HEK293 (cell line): Measurements from ENCODE around the gene TBC1D22A.

Experiments
- CTCF ChIA-PET: fragments of 350-600 bp; formaldehyde crosslinking; extraction: SDS; loops from one replicate; lab custom pipeline; 2021; ENCODE audit warnings: antibody characterized with exemption; lab: Yijun Ruan, JAX
- POLR2A ChIA-PET: fragments of 300-600 bp; formaldehyde crosslinking; extraction: SDS; loops from one replicate; lab custom pipeline; 2020; ENCODE audit warnings: antibody characterized with exemption, inconsistent platforms; lab: Yijun Ruan, JAX
- H3K27ac ChIP-seq: fragments of 200-500 bp; sonication (Bioruptor generic); 2 replicates; pipeline ENCODE4 v1.5.1; 2014; ENCODE audit warnings: low read depth, low read length, control low read depth, inconsistent platforms; ENCODE audit errors: extremely low read depth
- H3K36me3 ChIP-seq, 2 experiments: fragments of 200-500 bp in 1 of 2; sonication (Bioruptor generic) in 1 of 2; 1 replicate in 1 of 2; 2 replicates in 1 of 2; pipeline ENCODE4 v1.5.1; 2014 to 2017; ENCODE audit warnings: inconsistent platforms in 2 of 2, low read length in 2 of 2; ENCODE audit not compliant: control insufficient read depth in 2 of 2, insufficient read depth in 1 of 2
- H3K4me1 ChIP-seq: fragments of 200-500 bp; sonication (Bioruptor generic); 2 replicates; pipeline ENCODE4 v1.5.1; 2014; ENCODE audit warnings: mild to moderate bottlenecking, low read length, inconsistent platforms; ENCODE audit not compliant: control insufficient read depth, insufficient read depth
- H3K4me3 ChIP-seq: 2 replicates; pipeline ENCODE4 v1.5.1; 2011; ENCODE audit warnings: low read depth, mild to moderate bottlenecking, control low read depth, low read length, moderate library complexity
- H3K9me3 ChIP-seq: fragments of 200-500 bp; sonication (Bioruptor generic); 2 replicates; pipeline ENCODE4 v1.5.1; 2014; ENCODE audit warnings: low read depth, low read length, inconsistent platforms; ENCODE audit not compliant: control insufficient read depth, insufficient read depth
- EGR2 ChIP-seq: fragments of 450-650 bp; formaldehyde crosslinking; IDR thresholded peaks from 2 replicates; pipeline ENCODE4 v1.5.1; 2016; ENCODE audit warnings: low read depth, missing biosample characterization, missing genetic modification characterization
- GLIS1 ChIP-seq: fragments of 450-650 bp; formaldehyde crosslinking; IDR thresholded peaks from 2 replicates; pipeline ENCODE4 v1.5.1; 2016; ENCODE audit warnings: missing biosample characterization, missing genetic modification characterization
- KLF1 ChIP-seq: fragments of 450-650 bp; formaldehyde crosslinking; IDR thresholded peaks from 2 replicates; pipeline ENCODE4 v1.5.1; 2016; ENCODE audit warnings: missing biosample characterization, missing genetic modification characterization
- KLF7 ChIP-seq: fragments of 450-650 bp; formaldehyde crosslinking; IDR thresholded peaks from 2 replicates; pipeline ENCODE4 v1.5.1; 2016; ENCODE audit warnings: missing biosample characterization, missing genetic modification characterization, borderline replicate concordance
- YY1 ChIP-seq: fragments of 450-650 bp; formaldehyde crosslinking; IDR thresholded peaks from 2 replicates; pipeline ENCODE4 v1.5.1; 2018; ENCODE audit warnings: missing biosample characterization, missing genetic modification characterization
- ZBTB1 ChIP-seq: fragments of 450-650 bp; formaldehyde crosslinking; IDR thresholded peaks from 2 replicates; pipeline ENCODE4 v1.5.1; 2016; ENCODE audit warnings: missing biosample characterization, missing genetic modification characterization
- ZFHX2 ChIP-seq: fragments of 450-650 bp; formaldehyde crosslinking; conservative IDR thresholded peaks from 2 replicates; pipeline ENCODE4 v1.5.1; 2016; ENCODE audit warnings: missing biosample characterization, missing genetic modification characterization
- ZIC2 ChIP-seq: fragments of 450-650 bp; formaldehyde crosslinking; IDR thresholded peaks from 2 replicates; pipeline ENCODE4 v1.5.1; 2016; ENCODE audit warnings: missing biosample characterization, missing genetic modification characterization
- ZNF112 ChIP-seq: fragments of 450-650 bp; formaldehyde crosslinking; IDR thresholded peaks from 2 replicates; pipeline ENCODE4 v1.5.0; 2017; ENCODE audit warnings: missing biosample characterization, missing genetic modification characterization
- ZNF157 ChIP-seq: fragments of 450-650 bp; formaldehyde crosslinking; IDR thresholded peaks from 2 replicates; pipeline ENCODE4 v1.5.1; 2016; ENCODE audit warnings: missing biosample characterization, missing genetic modification characterization
- ZNF169 ChIP-seq: fragments of 450-650 bp; formaldehyde crosslinking; IDR thresholded peaks from 2 replicates; pipeline ENCODE4 v1.5.1; 2016; ENCODE audit warnings: missing biosample characterization, missing genetic modification characterization
- ZNF175 ChIP-seq: fragments of 450-650 bp; formaldehyde crosslinking; IDR thresholded peaks from 2 replicates; pipeline ENCODE4 v1.5.1; 2016; ENCODE audit warnings: missing biosample characterization, missing genetic modification characterization
- ZNF184 ChIP-seq: fragments of 450-650 bp; IDR thresholded peaks from 2 replicates; pipeline ENCODE4 v1.5.1; 2018; ENCODE audit warnings: missing biosample characterization, mild to moderate bottlenecking, missing genetic modification characterization
- ZNF266 ChIP-seq: fragments of 450-650 bp; formaldehyde crosslinking; IDR thresholded peaks from 2 replicates; pipeline ENCODE4 v1.5.1; 2016; ENCODE audit warnings: missing biosample characterization, missing genetic modification characterization, low read depth
- ZNF391 ChIP-seq: fragments of 450-650 bp; formaldehyde crosslinking; IDR thresholded peaks from 2 replicates; pipeline ENCODE4 v1.5.1; 2016; ENCODE audit warnings: low read depth, missing biosample characterization, missing genetic modification characterization, borderline replicate concordance
- ZNF514 ChIP-seq: fragments of 450-650 bp; formaldehyde crosslinking; IDR thresholded peaks from 2 replicates; pipeline ENCODE4 v1.5.1; 2016; ENCODE audit warnings: missing biosample characterization, missing genetic modification characterization
- ZNF555 ChIP-seq: fragments of 450-650 bp; formaldehyde crosslinking; conservative IDR thresholded peaks from 2 replicates; pipeline ENCODE4 v1.5.1; 2017; ENCODE audit warnings: missing biosample characterization, mild to moderate bottlenecking, missing genetic modification characterization, inconsistent platforms
- ZNF571 ChIP-seq: fragments of 450-650 bp; formaldehyde crosslinking; IDR thresholded peaks from 2 replicates; pipeline ENCODE4 v1.5.0; 2017; ENCODE audit warnings: missing biosample characterization, missing genetic modification characterization
- ZNF701 ChIP-seq: fragments of 450-650 bp; formaldehyde crosslinking; IDR thresholded peaks from 2 replicates; pipeline ENCODE4 v1.5.1; 2016; ENCODE audit warnings: missing biosample characterization, missing genetic modification characterization
- ZNF707 ChIP-seq: fragments of 450-650 bp; formaldehyde crosslinking; IDR thresholded peaks from 2 replicates; pipeline ENCODE4 v1.5.1; 2016; ENCODE audit warnings: missing biosample characterization, missing genetic modification characterization
- ZNF792 ChIP-seq: fragments of 450-650 bp; formaldehyde crosslinking; IDR thresholded peaks from 2 replicates; pipeline ENCODE4 v1.5.1; 2016; ENCODE audit warnings: missing biosample characterization, missing genetic modification characterization
- TF ChIP-seq, protein P1 (sequence below): fragments of 450-650 bp; formaldehyde crosslinking; IDR thresholded peaks from 2 replicates; pipeline ENCODE4 v1.5.1; 2017; ENCODE audit warnings: missing biosample characterization, missing genetic modification characterization

The TBC1D22A gene

DNA sequence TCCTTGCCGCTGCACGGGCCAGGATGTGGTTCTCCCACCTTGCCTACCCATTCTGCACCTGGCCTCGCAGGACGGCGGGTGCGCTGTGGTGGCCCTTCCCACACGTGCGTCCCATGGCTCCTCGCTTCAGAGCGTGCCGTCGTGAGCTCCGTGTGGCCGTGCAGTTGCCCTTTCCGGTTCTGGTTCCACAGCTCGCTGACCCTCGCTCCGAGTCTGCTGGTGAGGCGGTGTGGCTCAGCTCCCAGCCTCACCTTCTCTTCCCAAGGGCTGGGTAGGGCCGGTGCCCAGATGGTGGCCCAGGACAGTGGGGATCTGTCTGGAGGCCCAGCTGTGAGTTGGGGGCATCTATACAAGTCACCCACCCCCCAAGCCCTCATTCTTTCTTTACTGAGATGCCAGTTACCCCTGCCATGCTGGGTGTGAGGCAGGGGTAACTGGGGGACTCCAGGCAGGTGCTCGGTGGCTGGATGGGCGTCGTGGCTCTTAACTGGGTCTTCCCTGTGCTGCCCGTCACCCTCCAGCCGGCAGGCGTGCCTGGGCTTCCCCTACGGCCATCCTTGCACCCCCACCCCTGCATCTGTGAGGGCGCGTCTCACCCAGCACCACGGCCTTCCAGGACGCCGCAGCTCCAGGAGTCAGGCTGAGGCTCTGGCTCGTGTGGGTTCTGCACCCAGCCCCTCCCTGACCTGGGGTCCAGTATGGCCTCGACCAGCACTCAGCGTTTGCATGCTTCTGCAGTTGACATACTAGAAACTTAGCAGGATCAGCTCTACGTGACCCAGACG is 395.2 kb downstream of the TBC1D22A start (continued):
- no peak for TF ChIP-seq ZNF391 (tag by site-specific recombination)
- TF ChIP-seq ZNF707: no peak
- no peak for TF ChIP-seq ZNF157
- no peak for TF ChIP-seq ZNF792 (tag by site-specific recombination)

DNA sequence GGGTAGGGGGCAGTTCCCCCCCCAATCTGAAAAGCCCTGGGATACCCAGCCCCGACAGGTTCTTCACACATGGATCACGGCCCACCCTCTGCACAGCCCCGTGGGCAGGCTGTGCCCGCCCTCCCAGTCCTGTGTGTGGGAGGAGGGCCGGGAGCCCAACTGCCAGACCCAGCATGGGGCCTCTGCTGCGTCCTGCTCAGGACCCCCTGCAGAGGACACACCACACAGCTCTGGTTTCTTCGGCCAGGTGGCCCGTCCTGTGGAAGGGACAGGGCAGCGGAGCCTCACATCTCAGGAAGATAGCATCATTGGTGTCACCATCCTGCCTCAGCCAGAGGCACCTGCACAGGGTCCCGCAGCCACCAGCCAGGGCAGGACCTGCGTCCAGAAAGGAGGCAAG is 396.0 kb downstream of the TBC1D22A start:
- Histone ChIP-seq H3K4me1 (no peaks in the 10 kb centered on the region), H3K27ac (no peak overlapping the region), H3K9me3 (no peaks in the 10 kb centered on the region), H3K4me3 (no peak overlapping the region), H3K36me3 (peaks cover 0 to 12% of the 10 kb centered on the region in 2 experiments; a peak in 1 of 3 replicates)
- POLR2A ChIA-PET: no interaction called here
- no peak for TF ChIP-seq ZNF184 (tag by site-specific recombination)
- TF ChIP-seq ZNF266 (tag by site-specific recombination): no peak
- TF ChIP-seq GLIS1 (tag by site-specific recombination): peak; percentile 38
- no peak for TF ChIP-seq ZNF792 (tag by site-specific recombination)
- TF ChIP-seq ZNF571 (tag by site-specific recombination): no peak
- peak; percentile 50 for TF ChIP-seq ZFHX2 (tag by site-specific recombination)
- TF ChIP-seq ZBTB1 (tag by site-specific recombination): no peak
- TF ChIP-seq EGR2 (tag by site-specific recombination): peak; percentile 52; the same call in 1 of the 2 replicates
- no peak for TF ChIP-seq ZNF514 (tag by site-specific recombination)
- peak; percentile 64 for TF ChIP-seq ZIC2
- TF ChIP-seq KLF7: no peak
- CTCF ChIA-PET: no interaction called here

DNA sequence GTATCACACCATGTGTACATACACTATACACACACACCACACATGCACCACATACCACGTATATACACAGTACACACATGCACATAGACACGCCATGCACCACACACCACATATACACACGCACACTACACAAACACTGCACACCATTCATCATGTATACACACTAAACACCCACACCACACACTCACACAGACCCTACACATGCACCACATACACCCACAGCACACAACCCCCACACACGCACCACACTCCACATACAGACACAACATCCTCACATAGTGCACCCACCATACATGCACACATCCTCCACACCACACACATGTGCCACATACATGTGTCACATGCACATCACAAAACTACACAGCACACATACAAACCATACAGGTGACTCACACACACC is 397.1 kb downstream of the TBC1D22A start:
- ChIA-PET CTCF (no interaction called here), POLR2A (no interaction called here)
- peak; percentile 60; the same call in 1 of the 2 replicates for TF ChIP-seq EGR2 (tag by site-specific recombination)
- TF ChIP-seq ZNF555 (tag by site-specific recombination): no peak
- no peak for TF ChIP-seq ZNF175 (tag by site-specific recombination)
- peak; percentile 81 for TF ChIP-seq ZFHX2 (tag by site-specific recombination)
- 0 out of 2 replicates have a peak, but pooled peaks have one; percentile 11 for TF ChIP-seq ZNF169 (tag by site-specific recombination)
- TF ChIP-seq ZNF701 (tag by site-specific recombination): peak; percentile 49; the same call in 1 of the 2 replicates
- Histone ChIP-seq H3K9me3 (no peaks in the 10 kb centered on the region), H3K4me1 (no peaks in the 10 kb centered on the region), H3K4me3 (no peak overlapping the region), H3K27ac (no peak overlapping the region), H3K36me3 (peaks cover 0 to 12% of the 10 kb centered on the region in 2 experiments; a peak in 1 of 3 replicates)

DNA sequence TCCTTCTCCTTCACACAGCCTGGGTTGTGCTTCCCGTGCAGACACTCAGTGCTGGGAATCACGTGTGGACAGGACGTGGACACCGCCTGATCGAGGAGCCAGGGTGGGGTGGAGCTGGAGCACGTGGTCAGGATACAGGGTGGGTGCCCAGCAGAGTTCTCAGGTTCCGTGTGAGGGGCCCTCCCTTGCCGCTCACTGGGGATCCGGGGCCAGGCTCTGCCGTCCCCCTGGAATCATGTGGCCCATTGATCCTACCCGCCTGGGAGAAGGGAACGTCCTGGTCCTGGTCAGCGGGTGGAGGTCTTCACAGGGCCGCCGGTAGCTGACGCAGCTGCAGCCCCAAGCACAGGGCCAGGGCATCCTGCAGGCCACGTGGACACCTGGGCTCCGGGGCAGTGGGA is 397.7 kb downstream of the TBC1D22A start:
- ChIA-PET CTCF (no interaction called here), POLR2A (no interaction called here)
- no peaks in the 10 kb centered on the region for H3K4me1 ChIP-seq
- H3K36me3 ChIP-seq: peaks cover 0 to 12% of the 10 kb centered on the region in 2 experiments; a peak in 1 of 3 replicates
- H3K27ac ChIP-seq: no peak overlapping the region
- H3K9me3 ChIP-seq: no peaks in the 10 kb centered on the region
- H3K4me3 ChIP-seq: no peak overlapping the region
- TF ChIP-seq YY1 (tag by site-specific recombination) (no peak), ZNF112 (no peak), KLF1 (no peak)
- TF ChIP-seq, protein P1, sequence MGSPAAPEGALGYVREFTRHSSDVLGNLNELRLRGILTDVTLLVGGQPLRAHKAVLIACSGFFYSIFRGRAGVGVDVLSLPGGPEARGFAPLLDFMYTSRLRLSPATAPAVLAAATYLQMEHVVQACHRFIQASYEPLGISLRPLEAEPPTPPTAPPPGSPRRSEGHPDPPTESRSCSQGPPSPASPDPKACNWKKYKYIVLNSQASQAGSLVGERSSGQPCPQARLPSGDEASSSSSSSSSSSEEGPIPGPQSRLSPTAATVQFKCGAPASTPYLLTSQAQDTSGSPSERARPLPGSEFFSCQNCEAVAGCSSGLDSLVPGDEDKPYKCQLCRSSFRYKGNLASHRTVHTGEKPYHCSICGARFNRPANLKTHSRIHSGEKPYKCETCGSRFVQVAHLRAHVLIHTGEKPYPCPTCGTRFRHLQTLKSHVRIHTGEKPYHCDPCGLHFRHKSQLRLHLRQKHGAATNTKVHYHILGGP (tag by site-specific recombination): no peak
